GM21737 (cell line): Measurements from ENCODE around the gene MAP3K13.

Experiments
- ATAC-seq: cut with Tn5 transposase; IDR thresholded peaks from one replicate; pipeline ENCODE4 v1.9.1; 2021; ENCODE audit warnings: mild to moderate bottlenecking, moderate library complexity; ENCODE audit not compliant: unreplicated experiment

Gene MAP3K13, protein sequence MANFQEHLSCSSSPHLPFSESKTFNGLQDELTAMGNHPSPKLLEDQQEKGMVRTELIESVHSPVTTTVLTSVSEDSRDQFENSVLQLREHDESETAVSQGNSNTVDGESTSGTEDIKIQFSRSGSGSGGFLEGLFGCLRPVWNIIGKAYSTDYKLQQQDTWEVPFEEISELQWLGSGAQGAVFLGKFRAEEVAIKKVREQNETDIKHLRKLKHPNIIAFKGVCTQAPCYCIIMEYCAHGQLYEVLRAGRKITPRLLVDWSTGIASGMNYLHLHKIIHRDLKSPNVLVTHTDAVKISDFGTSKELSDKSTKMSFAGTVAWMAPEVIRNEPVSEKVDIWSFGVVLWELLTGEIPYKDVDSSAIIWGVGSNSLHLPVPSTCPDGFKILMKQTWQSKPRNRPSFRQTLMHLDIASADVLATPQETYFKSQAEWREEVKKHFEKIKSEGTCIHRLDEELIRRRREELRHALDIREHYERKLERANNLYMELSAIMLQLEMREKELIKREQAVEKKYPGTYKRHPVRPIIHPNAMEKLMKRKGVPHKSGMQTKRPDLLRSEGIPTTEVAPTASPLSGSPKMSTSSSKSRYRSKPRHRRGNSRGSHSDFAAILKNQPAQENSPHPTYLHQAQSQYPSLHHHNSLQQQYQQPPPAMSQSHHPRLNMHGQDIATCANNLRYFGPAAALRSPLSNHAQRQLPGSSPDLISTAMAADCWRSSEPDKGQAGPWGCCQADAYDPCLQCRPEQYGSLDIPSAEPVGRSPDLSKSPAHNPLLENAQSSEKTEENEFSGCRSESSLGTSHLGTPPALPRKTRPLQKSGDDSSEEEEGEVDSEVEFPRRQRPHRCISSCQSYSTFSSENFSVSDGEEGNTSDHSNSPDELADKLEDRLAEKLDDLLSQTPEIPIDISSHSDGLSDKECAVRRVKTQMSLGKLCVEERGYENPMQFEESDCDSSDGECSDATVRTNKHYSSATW

DNA sequence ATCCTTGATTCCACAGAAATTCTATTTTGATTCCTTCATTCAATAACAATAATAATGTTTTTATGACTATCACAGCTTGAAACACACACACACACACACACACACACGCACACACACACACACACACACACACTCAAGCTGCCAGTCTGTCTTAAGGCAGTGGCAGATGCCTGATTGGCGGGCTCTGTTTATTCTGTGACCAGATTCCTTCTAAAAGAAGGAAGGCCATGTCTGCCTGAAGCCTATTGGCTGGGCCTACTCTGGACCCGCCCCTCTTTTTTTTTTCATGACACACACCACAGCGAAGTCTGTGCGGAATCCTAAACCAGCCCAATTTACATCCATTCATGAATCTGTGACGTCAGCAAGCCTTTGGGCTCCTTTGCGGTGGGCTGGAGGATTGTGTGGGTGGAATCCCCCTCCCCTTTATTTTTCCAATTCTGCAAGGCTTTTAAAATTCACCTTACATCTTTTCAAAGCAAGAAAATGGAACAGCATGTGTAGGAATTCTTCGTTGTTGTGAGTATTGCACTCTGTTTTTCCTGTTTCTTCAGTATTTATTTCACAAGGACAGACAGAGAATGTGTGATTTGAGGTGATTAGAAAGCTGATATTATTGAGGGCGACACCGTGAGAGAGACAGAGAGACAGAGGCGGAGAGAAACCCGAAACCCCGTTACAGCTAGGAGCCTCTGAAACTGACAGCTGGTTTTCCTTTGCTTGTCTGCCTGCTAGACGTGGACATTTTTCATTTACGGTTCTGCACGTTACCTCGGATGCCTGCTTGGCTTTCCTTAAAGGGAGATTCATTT is at the start of gene MAP3K13:
TSS of gene MAP3K13 (plus strand) at position 287 of the 812 bp plus-strand sequence. CDS start 65,446 bp downstream, outside the sequence.
- peak; percentile 99 for ATAC-seq

DNA sequence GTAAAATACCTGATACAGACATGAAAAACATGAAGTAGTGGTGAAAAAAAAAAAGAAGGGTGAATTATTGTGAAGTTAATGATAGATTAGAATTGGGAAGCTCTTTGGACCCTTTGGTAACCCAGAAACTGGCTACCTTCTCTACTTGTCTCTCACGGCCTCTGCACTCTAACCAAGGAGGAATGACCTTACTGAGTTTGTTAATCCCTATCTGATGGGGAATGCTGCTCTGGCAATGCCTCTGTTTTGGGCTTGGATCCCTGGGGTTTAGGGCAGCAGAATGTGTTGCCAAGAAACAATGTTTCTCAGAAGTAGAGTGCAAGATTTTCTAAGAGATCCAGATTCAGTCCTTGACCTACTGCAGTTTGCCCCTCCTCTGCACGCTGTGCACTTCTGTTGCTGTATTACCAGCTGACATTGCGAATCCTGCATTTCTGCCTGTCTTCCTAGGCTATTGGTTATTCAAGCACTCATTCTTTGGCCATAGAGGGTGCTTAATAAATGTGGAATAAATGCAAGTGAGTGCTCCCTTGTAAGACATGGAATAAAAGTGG is 49.2 kb upstream of the MAP3K13 start:
- ATAC-seq = no peak

GRCh38 chr3:185316740-185317412 is 46.1 kb upstream of the MAP3K13 start:
- ATAC-seq = no peak

DNA sequence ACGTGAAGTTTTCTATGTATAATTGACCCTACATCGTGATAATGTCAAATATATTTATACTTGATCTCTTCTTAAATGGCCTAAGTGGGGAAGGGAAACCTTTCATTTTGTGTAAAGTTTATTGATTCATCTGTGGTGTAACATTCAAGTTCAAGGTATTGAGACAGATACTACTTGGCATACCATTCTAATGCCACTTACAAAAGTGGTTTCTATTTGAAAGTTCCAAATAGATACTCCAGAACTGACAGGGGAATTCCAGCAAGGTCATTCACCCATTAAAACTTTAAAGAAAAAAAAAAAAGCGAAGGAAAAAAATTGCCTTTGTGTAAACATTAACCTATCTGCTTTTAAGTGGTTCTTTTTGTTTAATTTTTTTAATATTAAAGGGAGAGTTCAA is 45.3 kb upstream of the MAP3K13 start:
- no peak for ATAC-seq

- ATAC-seq = no peak
Measured at GRCh38 chr3:185318141-185318540, 44.8 kb upstream of the MAP3K13 start.

DNA sequence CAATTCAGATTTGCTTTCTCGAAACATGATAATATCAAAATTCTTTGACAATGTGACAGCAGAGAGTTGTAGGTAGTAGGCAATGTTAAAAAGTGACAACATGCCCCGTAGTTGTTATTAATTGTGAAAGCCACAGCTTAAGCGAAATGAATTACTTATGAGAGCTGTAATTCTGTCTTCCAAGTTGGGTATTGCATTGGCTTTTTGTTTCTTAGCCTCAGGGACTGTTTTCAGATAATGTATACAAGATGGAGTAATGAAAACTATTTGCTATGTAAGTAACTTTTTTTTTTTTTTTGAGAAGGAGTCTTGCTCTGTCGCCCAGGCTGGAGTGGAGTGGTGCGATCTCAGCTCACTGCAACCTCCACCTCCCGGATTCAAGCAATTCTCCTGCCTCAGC is 43.1 kb upstream of the MAP3K13 start:
- ATAC-seq = no peak

DNA sequence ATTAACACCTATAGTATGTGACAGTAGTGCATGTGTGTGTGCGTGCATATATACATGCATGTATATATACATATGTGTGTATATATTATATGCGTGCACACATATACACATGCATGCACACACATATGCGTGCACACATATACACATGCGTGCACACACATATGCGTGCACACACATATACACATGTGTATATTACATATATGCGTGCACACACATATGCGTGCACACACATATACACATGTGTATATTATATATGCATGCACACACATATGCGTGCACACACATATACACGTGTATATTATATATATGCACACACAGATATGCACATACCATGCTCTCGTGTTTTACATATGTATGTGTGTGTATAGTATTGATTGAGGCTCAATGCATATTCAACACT is 42.0 kb upstream of the MAP3K13 start:
- no peak for ATAC-seq

DNA sequence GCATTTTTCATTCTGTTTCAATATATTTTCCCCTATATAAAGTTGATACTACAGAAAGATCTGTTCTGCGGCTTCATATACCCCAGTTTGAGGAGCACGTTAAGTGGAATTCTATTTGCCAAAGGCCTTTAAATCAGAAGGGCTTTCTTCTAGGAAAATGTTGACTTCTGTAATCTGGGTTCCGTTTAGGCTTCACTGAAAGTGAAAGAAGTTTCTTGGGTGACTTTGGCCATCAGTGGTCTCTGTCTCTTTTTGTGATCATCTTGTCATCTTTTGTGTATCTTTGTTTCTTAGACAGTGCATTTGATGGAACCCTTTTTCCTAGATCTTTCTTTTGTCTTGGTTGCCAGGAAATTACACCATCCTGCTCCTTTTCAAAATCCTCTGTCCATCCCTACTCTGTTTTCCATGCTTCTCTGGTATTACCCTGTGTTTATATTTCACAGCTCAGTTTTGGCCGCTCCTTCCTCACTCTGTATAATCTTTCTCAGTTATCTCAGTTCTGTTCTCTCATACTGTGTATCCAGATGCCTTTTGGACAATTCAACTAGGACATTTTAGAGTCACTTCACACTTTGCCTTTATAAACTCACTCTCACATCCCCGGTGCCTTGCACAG is 40.7 kb upstream of the MAP3K13 start:
- no peak for ATAC-seq

- no peak for ATAC-seq
Measured at GRCh38 chr3:185325946-185326791, 36.8 kb upstream of the MAP3K13 start.

GRCh38 chr3:185327062-185327461 is 35.9 kb upstream of the MAP3K13 start:
- ATAC-seq = no peak

DNA sequence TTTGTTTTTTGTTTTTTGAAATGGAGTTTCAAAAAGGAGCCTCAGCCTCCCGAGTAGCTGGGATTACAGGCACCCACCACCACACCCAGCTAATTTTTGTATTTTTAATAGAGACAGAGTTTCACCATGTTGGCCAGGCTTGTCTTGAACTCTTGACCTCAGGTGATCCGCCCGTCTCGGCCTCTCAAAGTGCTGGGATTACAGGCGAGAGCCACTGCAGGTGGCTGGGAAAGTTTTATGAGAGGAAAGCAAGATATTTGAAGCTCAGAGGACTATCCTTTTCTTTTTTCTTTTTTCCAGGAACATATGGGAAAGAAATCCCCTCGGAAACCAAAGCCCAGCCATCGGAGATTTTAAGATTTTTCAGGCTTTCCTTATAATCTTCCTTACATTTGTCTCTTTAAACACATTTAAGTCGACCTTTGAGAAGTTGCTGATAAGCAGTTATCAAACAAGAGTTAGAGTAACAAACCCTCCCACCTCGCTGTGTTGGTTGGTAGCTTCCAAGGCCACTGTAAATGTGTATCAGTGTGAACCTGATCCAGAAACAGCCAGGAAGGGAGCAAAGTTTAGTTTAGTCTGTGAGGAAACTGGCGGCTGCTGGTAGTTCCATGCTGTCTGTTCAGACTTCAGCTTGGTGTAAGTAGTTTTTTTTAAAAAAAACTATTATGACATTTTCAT is 34.5 kb upstream of the MAP3K13 start:
- no peak for ATAC-seq

GRCh38 chr3:185330238-185330637 is 32.7 kb upstream of the MAP3K13 start:
- ATAC-seq = no peak

DNA sequence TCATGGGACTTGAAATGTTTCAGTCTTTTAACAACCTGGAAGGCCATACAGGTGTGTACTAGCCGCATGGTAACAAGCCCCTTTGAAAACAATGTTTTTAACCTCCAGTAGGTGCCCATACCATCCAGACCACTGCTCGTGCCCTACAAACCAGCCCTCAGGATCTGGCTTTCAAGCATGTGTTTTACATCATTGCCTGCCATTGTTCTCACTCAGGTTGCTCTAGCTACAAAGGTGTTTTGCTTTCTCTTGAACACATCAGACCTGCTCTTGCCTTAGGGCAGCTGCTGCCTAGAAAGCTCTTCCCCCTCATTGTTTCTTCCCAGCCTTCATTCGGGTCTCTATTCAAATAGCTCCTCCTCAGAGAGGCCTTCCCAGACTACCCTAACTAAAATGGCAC is 32.3 kb upstream of the MAP3K13 start:
- ATAC-seq = no peak

GRCh38 chr3:185332026-185332735 is 30.8 kb upstream of the MAP3K13 start:
- peak; percentile 98 for ATAC-seq

DNA sequence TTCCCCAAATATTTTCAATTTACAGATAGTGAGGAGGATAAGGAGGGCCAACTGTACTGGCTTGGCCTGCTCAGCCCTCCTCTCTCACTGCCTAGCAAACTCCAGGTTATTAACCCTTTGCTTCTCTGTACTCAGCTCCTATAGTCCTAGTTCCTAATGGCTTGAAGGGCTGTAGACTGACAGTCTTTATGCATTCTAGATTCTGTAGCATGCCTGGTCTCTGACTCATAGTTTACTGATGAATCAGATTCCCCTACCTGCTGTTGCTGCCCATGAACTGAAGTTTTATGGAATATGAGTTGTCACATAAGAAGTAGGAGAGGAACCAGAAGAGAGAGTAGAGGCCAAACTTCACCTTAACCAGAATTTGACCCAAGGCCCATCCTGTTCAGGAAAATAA is 27.1 kb upstream of the MAP3K13 start:
- no peak for ATAC-seq

GRCh38 chr3:185337231-185337816 is 25.6 kb upstream of the MAP3K13 start:
- ATAC-seq = no peak

DNA sequence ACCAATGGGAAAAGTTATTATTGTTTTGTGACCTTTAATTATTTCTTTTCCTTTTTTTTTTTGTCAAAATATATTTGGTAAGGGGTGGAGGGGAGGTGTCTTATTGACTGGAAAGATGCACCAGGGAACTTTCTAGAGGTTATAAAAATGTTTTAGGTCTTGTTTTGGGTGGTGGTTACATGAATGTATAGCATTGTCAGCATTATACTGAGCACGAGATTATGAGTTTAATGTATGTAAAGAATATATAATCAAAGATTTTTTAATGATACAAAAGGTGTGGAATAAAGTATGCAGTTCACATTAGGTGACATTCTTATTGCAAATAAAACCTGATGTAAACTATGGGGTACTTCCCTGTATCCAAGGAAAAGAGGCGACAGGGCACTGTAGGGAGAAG is 23.0 kb upstream of the MAP3K13 start:
- ATAC-seq = no peak
